WTC11 (cell line): ENCODE data around the gene PPFIBP2. TPM values are rescaled to one million over a fixed set of nuclear protein-coding genes. Genes with fewer than 3 reads are reported as not detected.

Experiments used
- ATAC-seq: fragments of 200-7000 bp; cut with Tn5 transposase; 2 replicates; pipeline ENCODE4 v1.10.0; 2021; ENCODE audit warnings: mild to moderate bottlenecking, moderate library complexity
- CTCF ChIA-PET: fragments of 300-600 bp; sonication (Branson Sonifier 250); formaldehyde crosslinking; loops from one replicate; lab custom pipeline; 2021; ENCODE audit warnings: antibody characterized with exemption; lab: Charles Lee
- POLR2A ChIA-PET: fragments of 350-600 bp; sonication (Branson Sonifier 250); formaldehyde crosslinking; loops from one replicate; lab custom pipeline; 2021; ENCODE audit warnings: antibody characterized with exemption; lab: Charles Lee
- DNase-seq: peaks from one replicate; pipeline ENCODE4 v3.0.0; 2021; ENCODE audit warnings: low spot score
- H3K27ac Mint-ChIP-seq: 2 replicates; pipeline ENCODE4 v1.8.0; 2021; ENCODE audit warnings: mixed read lengths
- H3K27me3 Mint-ChIP-seq: 2 replicates; pipeline ENCODE4 v1.8.0; 2021; ENCODE audit warnings: low read depth, mild to moderate bottlenecking, moderate library complexity, mixed read lengths
- H3K36me3 Mint-ChIP-seq: 2 replicates; pipeline ENCODE4 v1.8.0; 2021; ENCODE audit warnings: mixed read lengths
- H3K4me1 Mint-ChIP-seq: 2 replicates; pipeline ENCODE4 v1.8.0; 2022; ENCODE audit warnings: mixed read lengths
- H3K4me3 Mint-ChIP-seq: 2 replicates; pipeline ENCODE4 v1.8.0; 2021; ENCODE audit warnings: mild to moderate bottlenecking, moderate library complexity, mixed read lengths
- H3K9me3 Mint-ChIP-seq: 2 replicates; pipeline ENCODE4 v1.8.0; 2021; ENCODE audit warnings: mixed read lengths
- CREM ChIP-seq: sonication (generic); formaldehyde crosslinking; IDR thresholded peaks from 2 replicates; pipeline ENCODE4 v1.8.1; 2022; ENCODE audit warnings: mild to moderate bottlenecking, missing genetic modification reagents, moderate library complexity
- EMX1 ChIP-seq: fragments of 250-450 bp; sonication (Bioruptor Pico); IDR thresholded peaks from 2 replicates; pipeline ENCODE4 v1.8.0; 2021; ENCODE audit warnings: mild to moderate bottlenecking
- FOXP1 ChIP-seq: sonication (generic); formaldehyde crosslinking; IDR thresholded peaks from 2 replicates; pipeline ENCODE4 v1.8.0; 2022; ENCODE audit warnings: missing genetic modification reagents, mild to moderate bottlenecking, moderate library complexity, borderline replicate concordance
- GABPB1 ChIP-seq: sonication (generic); formaldehyde crosslinking; IDR thresholded peaks from 2 replicates; pipeline ENCODE4 v1.8.1; 2023; ENCODE audit warnings: mild to moderate bottlenecking, missing genetic modification reagents
- GRHL2 ChIP-seq: fragments of 250-450 bp; sonication (Bioruptor Pico); IDR thresholded peaks from 2 replicates; pipeline ENCODE4 v1.8.0; 2022; ENCODE audit warnings: mild to moderate bottlenecking, moderate library complexity; ENCODE audit not compliant: insufficient replicate concordance, severe bottlenecking
- MYBL2 ChIP-seq: sonication (generic); formaldehyde crosslinking; IDR thresholded peaks from 2 replicates; pipeline ENCODE4 v1.8.1; 2023; ENCODE audit warnings: mild to moderate bottlenecking, moderate library complexity, missing genetic modification reagents
- NFATC4 ChIP-seq: fragments of 250-450 bp; sonication (Bioruptor Pico); IDR thresholded peaks from 2 replicates; pipeline ENCODE4 v1.9.0; 2021; ENCODE audit warnings: mild to moderate bottlenecking
- PREB ChIP-seq: sonication (generic); formaldehyde crosslinking; IDR thresholded peaks from 2 replicates; pipeline ENCODE4 v1.8.1; 2022; ENCODE audit warnings: mild to moderate bottlenecking, missing genetic modification reagents, moderate library complexity, borderline replicate concordance
- ZBTB43 ChIP-seq: sonication (generic); formaldehyde crosslinking; IDR thresholded peaks from 2 replicates; pipeline ENCODE4 v1.8.1; 2023; ENCODE audit warnings: mild to moderate bottlenecking, missing genetic modification reagents
- ZNF121 ChIP-seq: sonication (generic); formaldehyde crosslinking; IDR thresholded peaks from 2 replicates; pipeline ENCODE4 v1.8.0; 2023; ENCODE audit warnings: missing genetic modification reagents
- ZNF416 ChIP-seq: fragments of 250-450 bp; sonication (Bioruptor Pico); IDR thresholded peaks from 2 replicates; pipeline ENCODE4 v1.9.0; 2021; ENCODE audit warnings: mild to moderate bottlenecking, inconsistent platforms
- ZNF425 ChIP-seq: fragments of 250-450 bp; sonication (Bioruptor Pico); conservative IDR thresholded peaks from 2 replicates; pipeline ENCODE4 v1.9.0; 2021; ENCODE audit warnings: mild to moderate bottlenecking
- total RNA-seq: library from RNA; stranded (reverse); gene quantifications from 3 replicates; pipeline ENCODE4 v1.2.3, GENCODE V29; 2021
- TF ChIP-seq, protein P1 (sequence below): fragments of 250-450 bp; sonication (Bioruptor Pico); IDR thresholded peaks from 2 replicates; pipeline ENCODE4 v2.1.2; 2022; ENCODE audit warnings: mild to moderate bottlenecking, moderate library complexity
- TF ChIP-seq, protein P2 (sequence below): fragments of 250-450 bp; sonication (Bioruptor Pico); IDR thresholded peaks from 2 replicates; pipeline ENCODE4 v1.9.0; 2021; ENCODE audit warnings: mild to moderate bottlenecking, borderline replicate concordance

Gene PPFIBP2
- total RNA-seq, 1 experiment from 2014 or later: 21.4 TPM

- DNase-seq (no peak), ATAC-seq (no peak)
- Mint-ChIP-seq H3K27ac (no peak overlapping the region), H3K27me3 (no peaks in the 10 kb centered on the region), H3K4me1 (no peaks in the 10 kb centered on the region), H3K9me3 (no peaks in the 10 kb centered on the region), H3K4me3 (no peak overlapping the region), H3K36me3 (peaks cover 42% of the 10 kb centered on the region)
- ChIA-PET CTCF (interaction anchor here (0.8 to 1.4 kb wide), 2 partner anchors 9 to 77 kb away, joined by 3 to 6 read pairs; no protein-coding TSS in a partner anchor), POLR2A (no interaction called here)
- no peak for TF ChIP-seq GRHL2 (CRISPR knock-in tag)
- no peak for TF ChIP-seq PREB (CRISPR knock-in tag)
- no peak for TF ChIP-seq ZNF416 (CRISPR knock-in tag)
- TF ChIP-seq GABPB1: no peak
- no peak for TF ChIP-seq FOXP1 (CRISPR knock-in tag)
- no peak for TF ChIP-seq ZBTB43 (CRISPR knock-in tag)
- TF ChIP-seq, protein P1, sequence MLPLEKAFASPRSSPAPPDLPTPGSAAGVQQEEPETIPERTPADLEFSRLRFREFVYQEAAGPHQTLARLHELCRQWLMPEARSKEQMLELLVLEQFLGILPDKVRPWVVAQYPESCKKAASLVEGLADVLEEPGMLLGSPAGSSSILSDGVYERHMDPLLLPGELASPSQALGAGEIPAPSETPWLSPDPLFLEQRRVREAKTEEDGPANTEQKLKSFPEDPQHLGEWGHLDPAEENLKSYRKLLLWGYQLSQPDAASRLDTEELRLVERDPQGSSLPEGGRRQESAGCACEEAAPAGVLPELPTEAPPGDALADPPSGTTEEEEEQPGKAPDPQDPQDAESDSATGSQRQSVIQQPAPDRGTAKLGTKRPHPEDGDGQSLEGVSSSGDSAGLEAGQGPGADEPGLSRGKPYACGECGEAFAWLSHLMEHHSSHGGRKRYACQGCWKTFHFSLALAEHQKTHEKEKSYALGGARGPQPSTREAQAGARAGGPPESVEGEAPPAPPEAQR (CRISPR knock-in tag): no peak
Observed at GRCh38 chr11:7648264-7648663, 134.5 kb downstream of the PPFIBP2 start.

GRCh38 chr11:7651140-7651551 lies 137.3 kb downstream of the PPFIBP2 start:
- DNase-seq: no peak
- no peak for ATAC-seq
- POLR2A ChIA-PET: no interaction called here
- CTCF ChIA-PET: interaction anchor here (0.6 to 7.5 kb wide), 2 partner anchors 77 to 302 kb away, joined by 3 to 229 read pairs; no protein-coding TSS in a partner anchor
- no peak overlapping the region for H3K4me3 Mint-ChIP-seq
- H3K27ac Mint-ChIP-seq: no peak overlapping the region
- no peaks in the 10 kb centered on the region for H3K27me3 Mint-ChIP-seq
- H3K4me1 Mint-ChIP-seq: no peaks in the 10 kb centered on the region
- peaks cover 44% of the 10 kb centered on the region for H3K36me3 Mint-ChIP-seq
- H3K9me3 Mint-ChIP-seq: no peaks in the 10 kb centered on the region
- no peak for TF ChIP-seq CREM (CRISPR knock-in tag)
- TF ChIP-seq ZNF425 (CRISPR knock-in tag): no peak
- TF ChIP-seq EMX1 (CRISPR knock-in tag): no peak
- TF ChIP-seq, protein P2, sequence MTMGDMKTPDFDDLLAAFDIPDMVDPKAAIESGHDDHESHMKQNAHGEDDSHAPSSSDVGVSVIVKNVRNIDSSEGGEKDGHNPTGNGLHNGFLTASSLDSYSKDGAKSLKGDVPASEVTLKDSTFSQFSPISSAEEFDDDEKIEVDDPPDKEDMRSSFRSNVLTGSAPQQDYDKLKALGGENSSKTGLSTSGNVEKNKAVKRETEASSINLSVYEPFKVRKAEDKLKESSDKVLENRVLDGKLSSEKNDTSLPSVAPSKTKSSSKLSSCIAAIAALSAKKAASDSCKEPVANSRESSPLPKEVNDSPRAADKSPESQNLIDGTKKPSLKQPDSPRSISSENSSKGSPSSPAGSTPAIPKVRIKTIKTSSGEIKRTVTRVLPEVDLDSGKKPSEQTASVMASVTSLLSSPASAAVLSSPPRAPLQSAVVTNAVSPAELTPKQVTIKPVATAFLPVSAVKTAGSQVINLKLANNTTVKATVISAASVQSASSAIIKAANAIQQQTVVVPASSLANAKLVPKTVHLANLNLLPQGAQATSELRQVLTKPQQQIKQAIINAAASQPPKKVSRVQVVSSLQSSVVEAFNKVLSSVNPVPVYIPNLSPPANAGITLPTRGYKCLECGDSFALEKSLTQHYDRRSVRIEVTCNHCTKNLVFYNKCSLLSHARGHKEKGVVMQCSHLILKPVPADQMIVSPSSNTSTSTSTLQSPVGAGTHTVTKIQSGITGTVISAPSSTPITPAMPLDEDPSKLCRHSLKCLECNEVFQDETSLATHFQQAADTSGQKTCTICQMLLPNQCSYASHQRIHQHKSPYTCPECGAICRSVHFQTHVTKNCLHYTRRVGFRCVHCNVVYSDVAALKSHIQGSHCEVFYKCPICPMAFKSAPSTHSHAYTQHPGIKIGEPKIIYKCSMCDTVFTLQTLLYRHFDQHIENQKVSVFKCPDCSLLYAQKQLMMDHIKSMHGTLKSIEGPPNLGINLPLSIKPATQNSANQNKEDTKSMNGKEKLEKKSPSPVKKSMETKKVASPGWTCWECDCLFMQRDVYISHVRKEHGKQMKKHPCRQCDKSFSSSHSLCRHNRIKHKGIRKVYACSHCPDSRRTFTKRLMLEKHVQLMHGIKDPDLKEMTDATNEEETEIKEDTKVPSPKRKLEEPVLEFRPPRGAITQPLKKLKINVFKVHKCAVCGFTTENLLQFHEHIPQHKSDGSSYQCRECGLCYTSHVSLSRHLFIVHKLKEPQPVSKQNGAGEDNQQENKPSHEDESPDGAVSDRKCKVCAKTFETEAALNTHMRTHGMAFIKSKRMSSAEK (CRISPR knock-in tag): no peak
- TF ChIP-seq PREB (CRISPR knock-in tag): no peak
- TF ChIP-seq ZNF121: no peak
- TF ChIP-seq NFATC4 (CRISPR knock-in tag): no peak
- no peak for TF ChIP-seq MYBL2 (CRISPR knock-in tag)
